GM12891 (cell line): ENCODE results near the gene PDE3A.

ENCODE experiments used
- POLR2A ChIP-seq: IDR thresholded peaks from 2 replicates; pipeline ENCODE4 v1.6.1; 2011; ENCODE audit warnings: low read depth, low read length, control low read depth
- POLR2AphosphoS5 ChIP-seq: IDR thresholded peaks from 2 replicates; pipeline ENCODE4 v1.6.1; 2011; ENCODE audit warnings: low read depth, low read length, control low read depth
- SPI1 ChIP-seq: IDR thresholded peaks from 2 replicates; pipeline ENCODE4 v1.6.1; 2011; ENCODE audit warnings: low read depth, low read length, control low read depth
- TAF1 ChIP-seq: IDR thresholded peaks from 2 replicates; pipeline ENCODE4 v1.6.1; 2011; ENCODE audit warnings: low read depth, low read length, control low read depth

GRCh38 chr12:20590570-20590969 is 222.2 kb downstream of the PDE3A start:
- TF ChIP-seq POLR2AphosphoS5: no peak
- no peak for TF ChIP-seq TAF1
- no peak for TF ChIP-seq POLR2A
- TF ChIP-seq SPI1: no peak
